DMS53 treated with DMSO at 0.1 percent for 48 hours (cell line): Measurements from ENCODE around the gene SALL4.
"Not testable (repeated sequence)": the region's sequence is repeated elsewhere in the genome, so short reads cannot be mapped to it uniquely, and the experiment has no call there.

Experiments
- DNase-seq: peaks from one replicate; lab custom pipeline; 2025; ENCODE audit not compliant: unreplicated experiment; lab: John Stamatoyannopoulos, UW

Gene SALL4

GRCh38 chr20:51803148-51803854 lies 980 bp upstream of the SALL4 start:
- DNase-seq, result no peak

- no peak for DNase-seq
Observed at GRCh38 chr20:51801823-51802123, 548 bp downstream of the SALL4 start.

- no peak for DNase-seq
Observed at GRCh38 chr20:51801122-51801822, 1.0 kb downstream of the SALL4 start.

- DNase-seq, result no peak
Observed at GRCh38 chr20:51800872-51801121, 1.5 kb downstream of the SALL4 start.

- DNase-seq, result no peak
Observed at GRCh38 chr20:51800060-51800871, 2.1 kb downstream of the SALL4 start.

- no peak for DNase-seq
Observed at GRCh38 chr20:51799401-51799860, 2.9 kb downstream of the SALL4 start.

- no peak for DNase-seq
Observed at GRCh38 chr20:51797357-51798025, 4.8 kb downstream of the SALL4 start.

- DNase-seq, result no peak
Observed at GRCh38 chr20:51796340-51796739, 6.0 kb downstream of the SALL4 start.

GRCh38 chr20:51792960-51793359 lies 9.4 kb downstream of the SALL4 start:
- DNase-seq, result no peak

- DNase-seq, result no peak
Observed at GRCh38 chr20:51791626-51792025, 10.7 kb downstream of the SALL4 start.

GRCh38 chr20:51790256-51790655 lies 12.1 kb downstream of the SALL4 start:
- no peak for DNase-seq

- no peak for DNase-seq
Observed at GRCh38 chr20:51789434-51789833, 12.9 kb downstream of the SALL4 start.

GRCh38 chr20:51788822-51789221 lies 13.5 kb downstream of the SALL4 start:
- no peak for DNase-seq

GRCh38 chr20:51784299-51784698 lies 18.0 kb downstream of the SALL4 start:
- no peak for DNase-seq

- DNase-seq, result not testable (repeated sequence)
Observed at GRCh38 chr20:51778229-51778759, 24.0 kb downstream of the SALL4 start.

- no peak for DNase-seq
Observed at GRCh38 chr20:51775241-51775640, 27.1 kb downstream of the SALL4 start.

GRCh38 chr20:51772236-51772635 lies 30.1 kb downstream of the SALL4 start:
- no peak for DNase-seq

- no peak for DNase-seq
Observed at GRCh38 chr20:51769976-51770615, 32.2 kb downstream of the SALL4 start.

- no peak for DNase-seq
Observed at GRCh38 chr20:51768759-51769517, 33.4 kb downstream of the SALL4 start.
